Femur (tissue), 1 donor: ENCODE measurements around the gene DNAL4.

ENCODE experiments used
- DNase-seq: peaks from one replicate; pipeline ENCODE4 v3.0.0-alpha.2; 2017

Gene DNAL4

DNA sequence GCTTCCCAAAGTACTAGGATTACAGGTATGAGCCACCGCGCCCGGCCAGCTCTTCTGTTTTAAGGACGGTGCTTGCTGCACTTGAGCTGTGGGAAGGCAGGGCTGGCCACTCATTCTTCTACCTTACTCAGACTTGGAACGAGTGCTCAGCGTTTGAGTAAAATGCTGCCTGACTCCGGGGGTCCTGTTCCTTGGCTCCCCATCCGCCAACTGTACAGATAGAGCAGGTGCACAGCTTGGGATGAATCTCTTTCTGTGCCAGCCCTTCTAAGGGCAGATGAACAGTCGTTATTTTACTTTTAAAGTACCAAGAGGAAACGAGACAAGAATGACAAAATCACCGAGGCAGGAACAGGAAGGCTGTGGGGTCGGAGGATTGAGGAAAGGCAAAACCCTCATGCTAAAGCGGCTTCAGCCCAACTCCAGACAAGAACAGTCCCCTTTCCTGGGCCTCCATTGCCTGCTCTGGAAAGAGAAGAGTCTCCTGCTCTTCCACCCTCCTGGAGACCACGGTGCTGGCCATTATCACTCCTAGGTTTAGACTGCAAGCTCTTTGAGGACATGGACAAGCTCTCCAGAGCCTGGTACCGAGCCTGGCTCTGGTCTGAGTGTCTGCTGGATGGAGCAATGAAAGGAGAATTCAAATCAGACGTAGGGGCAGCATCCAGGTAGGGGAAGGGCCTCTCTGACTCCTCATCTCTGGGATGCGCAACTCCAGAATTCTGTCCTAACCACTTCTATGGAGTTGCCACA, 37.1 kb downstream of the DNAL4 start:
- DNase-seq = no peak

DNA sequence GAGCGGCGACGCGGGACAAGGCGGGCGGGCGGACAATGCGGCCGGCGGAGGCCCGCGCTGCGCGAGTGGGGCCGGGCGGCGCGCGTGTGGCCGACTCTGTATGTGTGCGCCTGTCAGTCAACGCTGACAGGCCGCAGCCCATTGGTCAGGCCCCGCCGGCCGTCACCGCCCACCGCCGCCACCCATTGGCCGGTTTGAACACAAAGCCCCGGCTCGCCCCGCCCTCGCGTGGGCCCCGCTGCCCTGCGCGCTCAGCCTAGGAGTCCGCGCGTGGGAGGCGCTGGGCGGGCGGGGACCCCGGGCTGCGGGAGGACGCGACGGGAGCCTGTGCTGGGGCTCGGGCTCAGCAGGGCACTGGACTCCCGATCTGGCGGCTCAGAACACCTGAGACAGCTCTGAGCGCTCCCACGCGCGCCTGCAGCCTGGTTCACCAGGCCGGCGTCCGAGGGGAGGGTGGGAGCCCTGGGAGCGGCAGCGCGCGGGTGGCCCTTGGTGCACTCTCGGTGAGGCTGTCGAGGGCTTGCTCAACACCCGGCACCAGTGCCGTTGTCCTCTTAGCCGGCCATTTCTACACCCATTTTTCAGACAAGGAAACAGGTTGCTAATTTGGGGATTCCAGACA, 37.9 kb downstream of the DNAL4 start, which contains the start of gene SUN2:
Gene SUN2 (minus strand): TSS at position 88 of the 622 bp plus-strand sequence. CDS start 3,370 bp downstream, outside the sequence.
- DNase-seq = peak; percentile 95

DNA sequence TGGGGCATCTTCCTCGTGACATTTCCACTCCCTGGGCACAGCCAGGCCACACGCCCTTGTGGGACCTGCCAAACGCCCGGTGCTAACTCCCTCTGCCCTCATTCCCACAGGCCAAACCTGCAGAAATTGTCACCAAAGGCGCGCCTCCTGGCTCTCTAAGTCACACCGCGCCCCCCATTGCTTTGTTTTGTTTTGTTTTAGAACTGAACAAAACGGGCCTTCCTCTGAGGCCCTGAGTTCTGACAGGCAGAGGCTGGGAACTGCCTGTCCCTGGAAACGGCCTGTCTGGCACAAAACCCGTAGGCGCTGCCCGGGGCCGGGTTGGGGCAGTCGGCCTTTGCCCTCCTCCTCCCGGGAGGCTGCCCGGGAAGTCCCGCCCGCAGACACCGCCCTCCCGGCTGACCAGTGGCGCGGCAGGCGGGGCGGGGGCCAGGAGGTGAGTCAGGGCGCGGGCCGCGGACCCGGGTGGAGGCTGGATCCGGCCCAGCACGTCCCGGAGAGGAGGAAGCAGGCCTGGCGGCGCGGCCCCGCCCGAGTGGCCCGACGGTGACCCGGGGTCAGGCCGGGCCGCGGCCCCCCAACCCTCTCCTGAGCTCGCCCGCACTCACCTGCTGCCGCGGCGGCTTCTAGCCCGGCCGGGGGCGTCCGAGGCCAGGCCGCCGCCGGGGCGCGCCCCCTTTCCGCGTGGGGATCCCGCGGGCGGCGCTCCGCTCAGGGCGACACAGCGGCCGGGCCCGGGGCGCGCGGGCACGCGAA, 38.6 kb downstream of the DNAL4 start:
- peak; percentile 82 for DNase-seq

DNA sequence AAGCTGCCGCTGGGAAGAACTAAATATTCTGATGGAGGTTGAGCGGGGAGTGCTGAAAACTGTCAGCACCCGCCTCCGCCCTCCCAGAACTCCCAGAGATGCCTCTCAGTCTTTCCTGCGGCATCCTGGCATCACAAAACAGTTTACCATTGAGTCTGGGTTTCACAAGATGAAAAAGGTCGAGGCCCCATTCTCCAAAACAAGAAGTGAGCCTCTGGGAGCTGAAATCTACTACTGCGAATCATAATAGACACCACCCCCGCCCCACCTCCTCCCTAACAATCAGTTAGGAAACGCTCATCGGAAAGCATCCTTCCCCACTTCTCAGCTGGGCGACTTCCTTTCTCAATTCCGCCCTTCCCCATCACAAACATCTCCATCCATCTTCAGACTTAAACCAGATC, 39.2 kb downstream of the DNAL4 start:
- DNase-seq = peak; percentile 54

DNA sequence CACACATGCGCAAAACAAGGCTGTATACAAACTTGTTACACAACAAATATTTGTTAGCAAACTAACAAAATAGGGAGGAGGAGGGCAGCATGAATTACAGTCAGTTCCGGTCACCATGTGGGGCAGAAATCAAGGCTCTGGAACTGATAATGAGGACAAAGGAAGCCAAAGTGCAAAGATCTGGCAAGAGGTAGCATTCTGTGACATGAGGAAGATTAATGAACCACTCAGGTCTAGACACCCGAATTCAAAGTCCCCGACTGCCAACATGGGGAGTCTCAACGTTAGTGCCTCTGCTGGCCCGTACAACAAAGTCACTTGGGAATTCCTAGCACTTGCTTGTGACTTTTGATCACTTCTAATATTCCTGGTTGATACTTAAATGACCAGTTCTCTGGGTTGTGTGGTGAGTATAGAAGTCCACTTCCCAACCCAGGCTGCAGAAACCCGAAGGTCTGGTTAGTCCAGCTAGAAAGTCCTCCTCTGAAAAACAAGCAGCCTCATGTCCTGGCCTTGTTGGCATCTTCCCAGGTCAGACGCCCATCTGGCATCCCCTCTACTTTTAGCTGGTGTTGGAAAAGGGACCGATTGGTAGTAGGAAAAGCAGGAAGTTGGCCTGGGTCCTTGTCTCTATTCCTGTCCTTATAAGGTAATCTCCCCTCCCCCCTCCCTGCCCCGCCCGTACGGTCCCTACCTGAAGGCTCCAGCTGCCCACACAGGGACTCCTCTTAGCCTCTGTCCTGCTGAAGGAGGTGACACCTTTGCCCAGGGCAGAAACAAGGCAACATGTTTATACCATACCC, 39.8 kb downstream of the DNAL4 start:
- peak; percentile 59 for DNase-seq

DNA sequence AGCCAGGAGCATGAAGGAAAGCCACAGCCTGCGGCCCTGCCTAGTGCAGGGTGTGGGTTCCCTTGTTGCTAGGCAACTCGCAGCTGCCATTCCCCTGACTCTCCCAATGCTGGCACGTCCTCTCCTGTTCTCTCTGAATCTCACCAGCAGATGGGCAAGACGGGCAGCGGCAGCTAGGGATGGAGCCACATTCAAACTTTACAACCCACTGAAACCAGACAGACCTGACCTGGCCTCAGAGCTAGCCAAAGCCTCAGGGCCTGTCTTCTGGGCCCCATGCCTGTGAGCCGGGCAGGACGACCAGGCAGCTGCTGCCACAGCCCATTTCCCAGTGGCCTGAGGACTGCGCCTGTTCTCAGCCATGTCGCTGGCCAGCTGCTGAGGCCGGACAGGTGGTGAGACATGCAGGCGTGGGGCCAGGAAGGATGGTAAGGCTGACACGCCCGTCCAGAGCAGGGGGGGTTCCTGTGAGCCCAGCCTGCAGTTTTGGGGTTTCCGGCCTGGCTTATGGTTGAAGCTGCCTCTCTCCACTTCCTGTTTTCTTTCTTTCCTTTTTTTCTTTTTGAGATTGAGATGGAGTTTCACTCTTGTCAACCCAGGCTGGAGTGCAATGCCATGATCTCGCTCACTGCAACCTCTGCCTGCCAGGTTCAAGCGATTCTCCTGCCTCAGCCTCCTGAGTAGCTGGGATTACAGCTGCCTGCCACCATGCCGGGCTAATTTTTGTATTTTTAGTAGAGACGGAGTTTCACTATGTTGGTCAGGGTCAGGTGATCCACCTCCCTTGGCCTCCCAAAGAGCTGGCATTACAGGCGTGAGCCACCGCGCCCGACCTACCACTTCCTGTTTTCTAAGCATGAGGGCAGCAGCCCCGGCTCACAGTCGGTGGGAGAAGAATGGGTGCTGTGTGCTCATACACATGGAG, 42.3 kb downstream of the DNAL4 start:
- DNase-seq = peak; percentile 84

DNA sequence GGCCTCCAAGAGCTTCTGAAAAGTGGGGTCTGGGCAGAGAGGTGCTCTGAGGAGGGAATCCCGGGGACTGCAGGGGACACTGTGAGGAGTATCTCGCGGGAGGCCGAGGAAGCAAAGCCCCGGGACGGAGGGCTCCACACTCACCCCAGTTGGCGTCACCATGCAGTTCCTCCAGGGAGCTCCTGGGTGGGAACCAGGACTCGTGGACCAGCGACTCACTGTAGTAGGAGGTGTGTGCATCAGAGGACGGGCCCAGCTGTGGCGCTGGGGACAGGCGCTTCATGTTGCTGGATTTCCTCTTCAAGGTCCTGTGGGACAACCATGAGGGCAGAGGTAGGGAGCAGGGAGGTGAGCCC, 42.9 kb downstream of the DNAL4 start:
- no peak for DNase-seq

DNA sequence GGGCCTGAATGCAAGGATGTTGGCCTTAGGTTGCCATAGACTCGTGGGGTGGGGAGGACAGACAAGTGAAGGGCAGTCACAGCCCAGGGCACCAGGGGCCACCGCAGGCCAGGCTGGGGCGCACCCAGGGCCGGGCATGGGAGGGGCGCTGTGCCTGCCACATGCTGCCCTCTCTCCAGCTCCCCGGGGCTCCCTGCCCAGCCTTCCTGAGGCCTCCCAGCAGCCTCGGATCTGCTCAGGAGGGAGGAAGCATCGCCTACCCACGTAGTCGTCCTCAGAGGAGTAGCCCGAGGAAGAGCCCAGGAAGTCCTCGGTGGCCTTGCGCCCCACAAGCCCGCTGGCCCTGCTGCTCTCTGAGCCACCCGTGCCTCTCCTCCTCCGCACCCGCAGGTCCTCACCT, 43.3 kb downstream of the DNAL4 start:
- no peak for DNase-seq

DNA sequence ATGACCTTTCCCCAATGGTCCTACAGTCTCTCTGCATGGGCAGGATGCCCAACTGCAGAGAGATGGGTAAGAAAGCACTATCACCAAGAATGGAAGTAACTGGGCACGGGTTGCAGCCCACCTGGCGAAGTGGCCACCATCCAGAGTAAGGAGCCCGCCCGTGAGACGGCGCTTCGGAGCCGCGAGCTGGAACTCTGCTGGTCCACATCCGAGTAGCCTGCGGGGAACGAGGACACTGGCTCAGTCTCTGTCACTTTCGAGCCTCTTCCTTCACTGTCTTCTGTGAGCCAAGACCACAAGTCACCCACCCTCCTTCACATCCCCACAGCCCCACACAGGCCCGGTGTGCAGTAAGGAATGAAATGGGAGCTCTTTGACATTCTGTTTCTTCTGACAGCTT, 43.8 kb downstream of the DNAL4 start:
- DNase-seq = no peak

DNA sequence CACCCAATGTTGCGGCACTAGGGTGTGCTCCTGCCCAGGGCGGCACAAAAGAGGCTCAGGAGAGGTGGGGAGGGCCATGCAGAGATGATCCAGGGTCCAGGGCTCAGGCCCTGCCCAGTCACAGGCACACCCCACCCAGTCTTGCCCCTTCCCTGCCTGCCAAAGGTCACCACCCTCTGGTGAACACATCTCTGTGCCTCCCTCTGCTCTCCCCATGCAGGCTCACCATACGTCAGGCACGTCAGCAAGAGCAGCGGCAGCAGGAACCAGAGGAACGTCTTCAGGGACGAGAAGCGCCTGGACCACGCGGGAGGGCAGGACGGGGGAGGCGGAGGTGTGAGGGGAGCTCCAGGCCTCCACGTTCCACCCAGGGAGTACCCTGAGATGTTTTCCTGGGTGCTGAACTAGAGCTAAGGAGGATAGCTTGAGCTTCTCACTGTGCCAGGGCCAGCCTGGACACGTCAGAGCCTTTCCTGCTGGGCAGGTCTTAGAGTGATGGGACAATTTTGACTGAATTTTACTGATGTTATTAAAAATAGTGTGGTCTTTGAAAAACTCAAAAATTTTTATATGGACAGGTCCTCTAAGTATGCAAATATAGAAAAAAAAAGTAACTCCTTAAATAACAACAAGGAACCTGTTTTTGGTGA, 45.3 kb downstream of the DNAL4 start:
- DNase-seq = no peak

DNA sequence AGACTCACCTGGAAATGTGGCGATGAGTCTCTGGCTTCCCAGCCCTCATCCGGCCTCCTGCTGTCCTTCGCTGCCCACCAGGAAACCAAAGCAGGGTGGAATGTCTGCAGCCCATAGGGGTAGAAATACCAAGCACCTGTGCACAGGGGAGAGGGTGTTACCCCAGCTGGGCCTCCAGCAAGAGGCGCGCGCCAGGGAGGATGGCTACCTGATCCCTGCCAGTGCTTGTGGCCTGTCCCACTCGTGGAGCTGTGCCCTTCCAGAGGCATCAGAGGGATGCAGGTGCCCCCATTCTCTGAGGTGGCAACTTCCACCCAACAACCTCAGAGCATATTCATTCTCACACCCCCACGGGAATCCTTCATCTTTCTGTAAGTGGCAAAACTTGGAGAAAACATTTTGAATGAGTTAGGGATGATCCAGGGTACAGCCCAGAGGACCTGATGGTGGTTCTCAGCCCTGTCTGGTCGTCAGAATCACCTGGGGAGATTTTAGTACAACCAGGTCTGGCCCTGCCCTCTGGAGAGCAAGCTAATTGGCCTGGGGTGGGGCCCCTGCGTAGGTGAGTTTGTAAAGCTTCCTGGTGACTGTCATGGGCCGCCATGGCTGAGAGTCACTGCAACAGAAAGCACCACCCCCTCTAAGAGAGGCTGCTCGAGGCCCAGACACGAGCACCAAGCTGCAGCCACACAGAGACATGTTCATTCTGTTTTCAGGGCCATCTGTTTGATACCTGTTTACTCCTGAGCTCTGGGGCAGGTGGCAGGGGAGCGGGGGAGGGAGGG, 48.1 kb downstream of the DNAL4 start:
- DNase-seq = no peak

DNA sequence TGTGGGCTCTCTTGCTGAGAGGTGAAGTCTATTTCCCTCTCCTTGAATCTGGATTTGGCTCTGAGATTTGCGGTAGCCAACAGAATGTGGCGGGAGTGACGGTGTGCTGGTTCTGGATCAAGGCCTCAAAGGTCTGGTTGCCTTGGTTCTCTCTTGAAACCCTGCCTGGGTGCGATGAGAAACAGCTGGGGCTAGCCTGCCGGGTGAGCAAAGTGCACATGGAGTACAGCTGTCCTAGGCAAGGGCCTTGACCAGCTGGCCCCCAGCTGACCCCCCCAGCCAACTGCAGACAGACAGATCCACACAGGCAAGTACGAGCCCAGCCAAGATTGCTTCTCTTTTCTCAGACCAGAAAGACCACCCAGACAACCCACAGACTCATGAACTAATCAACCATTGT, 49.0 kb downstream of the DNAL4 start:
- DNase-seq = no peak

DNA sequence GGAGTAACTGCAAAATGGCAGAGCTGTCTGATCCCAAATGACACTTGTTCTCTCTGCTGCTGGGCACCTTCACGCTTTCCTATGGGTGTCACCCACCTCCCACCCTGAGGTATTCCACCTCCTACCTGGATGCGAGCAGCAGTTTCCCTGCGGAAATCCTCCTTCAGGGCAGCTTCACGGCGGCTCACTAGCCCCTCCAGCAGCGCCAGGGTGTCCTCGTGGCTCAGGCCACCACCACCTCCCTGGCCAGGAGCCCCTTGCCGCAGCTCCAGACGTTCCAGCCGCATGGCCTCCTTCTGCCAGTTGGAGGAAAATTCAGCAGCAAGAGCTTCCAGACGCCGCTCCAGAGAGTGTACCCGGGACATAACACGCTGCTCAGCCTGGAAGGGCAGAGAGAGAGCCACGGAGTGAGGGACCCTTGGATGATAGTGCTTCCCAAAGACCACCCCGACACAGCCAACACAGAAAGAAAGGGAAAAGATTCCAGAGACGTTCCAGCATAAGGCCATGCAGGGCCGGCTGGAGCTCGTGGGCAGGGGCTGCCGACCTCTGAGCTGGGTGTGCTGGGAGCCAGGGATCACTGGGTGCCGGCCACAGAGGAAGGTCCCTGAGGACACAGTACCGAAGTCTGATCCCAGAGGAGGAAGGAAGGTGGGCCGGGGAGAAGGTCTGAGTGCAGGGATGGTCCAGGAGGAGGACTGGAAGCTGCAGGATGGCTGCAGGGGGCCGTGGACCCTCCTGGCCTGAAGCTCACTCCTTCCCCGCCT, 51.6 kb downstream of the DNAL4 start:
- DNase-seq = no peak

DNA sequence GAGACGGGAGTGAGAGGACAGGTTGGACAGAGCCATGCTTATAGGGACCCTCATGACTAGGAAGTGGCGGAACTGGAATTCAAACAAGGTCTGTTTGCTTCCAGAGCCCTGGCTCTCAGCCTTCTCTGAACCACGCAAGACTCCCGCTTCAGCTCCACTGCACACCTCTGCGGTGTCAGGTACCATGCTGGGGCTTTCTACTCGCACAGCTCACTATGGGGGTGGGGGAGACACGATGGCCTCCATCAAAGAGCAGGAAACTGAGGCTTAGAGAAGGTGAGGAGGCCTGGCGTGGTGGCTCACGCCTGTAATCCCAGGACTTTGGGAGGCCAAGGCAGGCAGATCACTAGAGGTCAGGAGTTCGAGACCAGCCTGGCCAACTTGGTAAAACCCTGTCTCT, 52.4 kb downstream of the DNAL4 start:
- no peak for DNase-seq

DNA sequence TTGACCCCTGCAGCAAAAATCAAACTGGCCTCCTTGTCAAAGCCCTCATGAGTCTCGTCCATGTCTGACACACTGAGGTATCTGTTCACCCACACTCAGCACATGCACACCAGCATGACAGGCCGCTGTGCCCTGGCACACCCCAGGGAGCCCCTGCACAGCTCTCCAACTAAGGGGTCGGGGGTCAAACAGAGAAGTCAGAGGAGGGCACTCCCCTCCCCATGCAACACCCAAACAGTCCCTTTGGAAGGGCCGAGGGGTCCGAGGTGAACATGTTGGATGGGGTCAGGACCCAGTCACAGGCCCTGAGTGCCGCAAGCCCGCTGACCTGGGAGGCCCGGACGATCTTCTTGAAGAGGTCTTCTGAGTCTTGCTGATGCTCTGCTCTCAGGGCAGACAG, 52.8 kb downstream of the DNAL4 start:
- DNase-seq = no peak

DNA sequence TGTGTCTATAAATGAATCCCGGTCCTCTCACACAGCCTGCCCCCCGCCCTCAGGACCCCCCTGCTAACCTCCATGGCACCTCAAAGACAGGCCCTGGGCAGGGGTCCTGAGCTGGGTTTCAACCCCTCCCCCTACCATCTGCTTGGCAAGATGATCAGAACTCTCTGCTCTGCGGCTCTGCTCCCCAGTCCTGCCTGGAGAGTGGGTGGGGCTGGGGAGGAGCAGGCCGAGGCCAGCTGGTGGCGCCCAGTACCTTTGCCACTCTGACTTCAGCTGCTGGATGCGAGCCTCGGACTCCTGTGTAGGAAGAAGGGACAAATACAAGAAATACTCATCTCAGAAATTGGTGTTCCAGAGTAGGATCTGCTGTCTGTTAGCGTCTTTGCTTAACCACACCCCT, 53.2 kb downstream of the DNAL4 start:
- DNase-seq = no peak

DNA sequence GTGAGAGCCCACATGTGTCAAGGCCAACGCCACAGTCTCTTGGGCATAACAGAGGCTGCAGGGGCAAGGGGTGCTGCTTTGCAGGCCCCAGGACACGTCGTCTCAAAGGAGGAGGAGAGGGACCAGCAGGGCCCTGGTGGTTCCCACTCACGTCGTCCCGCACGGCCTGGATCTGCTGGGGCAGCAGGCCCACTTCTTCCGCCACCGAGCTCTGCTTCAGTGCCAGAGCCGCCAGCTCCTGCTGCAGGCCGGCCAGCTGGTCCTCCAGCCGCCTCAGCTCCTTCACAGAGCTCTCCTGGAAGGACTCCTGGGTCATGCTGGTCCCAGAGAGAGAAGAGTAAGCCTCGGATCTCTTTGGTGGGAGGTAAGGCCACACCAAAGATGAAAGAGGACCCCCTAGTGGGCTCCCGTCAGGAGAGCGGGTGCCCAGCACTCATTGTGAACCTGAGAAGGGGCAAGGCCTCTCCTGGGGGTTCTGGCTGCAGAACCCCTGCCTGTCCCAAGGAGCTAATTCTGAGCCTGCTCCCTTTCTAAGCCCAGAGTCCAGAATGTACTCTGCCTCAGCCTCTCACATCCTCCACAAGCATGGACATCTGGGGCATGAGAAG, 53.7 kb downstream of the DNAL4 start:
- DNase-seq = no peak

DNA sequence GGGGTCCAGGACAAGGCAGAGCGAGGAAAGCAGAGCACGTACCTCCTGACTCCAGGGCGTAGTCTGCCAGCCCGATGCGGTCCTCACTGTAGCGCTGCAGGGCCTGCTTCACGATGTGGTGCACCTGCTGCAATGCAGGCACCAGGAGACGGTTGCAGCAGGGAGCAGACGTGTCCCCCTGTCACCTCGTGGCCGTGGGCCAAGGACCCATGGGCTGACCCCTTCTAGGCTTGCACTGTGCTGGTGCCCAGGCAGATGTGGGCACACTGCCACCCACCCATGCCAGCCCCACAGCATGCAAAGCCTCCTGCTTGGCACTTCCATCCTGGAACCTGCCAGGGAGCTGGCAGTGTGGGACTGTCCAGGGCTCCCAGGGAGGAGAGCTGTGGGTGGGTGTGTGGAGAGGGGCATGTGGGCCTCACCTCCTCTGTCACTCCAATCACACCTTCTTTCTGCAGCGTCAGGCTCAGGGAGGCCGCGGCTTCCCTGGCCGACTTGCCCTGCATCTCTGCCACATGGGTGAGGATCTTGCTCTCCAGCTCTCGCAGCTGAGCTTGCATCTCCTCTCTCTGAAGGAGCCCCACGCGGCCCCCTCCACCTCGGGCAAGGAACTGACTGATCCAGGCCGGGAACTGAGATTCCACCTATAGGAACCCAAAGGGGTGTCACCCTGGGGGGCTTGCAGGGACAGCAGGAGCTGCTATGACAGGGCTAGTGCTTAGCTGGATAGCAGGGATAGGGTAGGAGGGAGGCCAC, 54.5 kb downstream of the DNAL4 start:
- DNase-seq = no peak
